Activated CD4-positive, alpha-beta memory T cell treated with anti-CD3 and anti-CD28 coated beads for 36 hours (primary cell): ENCODE results near the gene CCL1. TPM values are rescaled to one million over a fixed set of nuclear protein-coding genes. Genes with fewer than 3 reads are reported as not detected.

Source experiments
- CTCF ChIA-PET: fragments of 350-600 bp; sonication (Branson Sonifier 250); formaldehyde crosslinking; loops from one replicate; lab custom pipeline; 2021; ENCODE audit warnings: antibody characterized with exemption, inconsistent platforms; lab: Charles Lee
- POLR2A ChIA-PET: fragments of 350-600 bp; sonication (Branson Sonifier 250); formaldehyde crosslinking; loops from one replicate; lab custom pipeline; 2021; ENCODE audit warnings: antibody characterized with exemption; lab: Charles Lee
- DNase-seq: peaks from one replicate; pipeline ENCODE4 v3.0.0-alpha.2; 2020
- H3K27ac Mint-ChIP-seq: one replicate; pipeline ENCODE4 v1.8.0; 2021; ENCODE audit warnings: mixed read lengths
- H3K27me3 Mint-ChIP-seq: one replicate; pipeline ENCODE4 v1.8.0; 2021; ENCODE audit warnings: mixed read lengths
- H3K36me3 Mint-ChIP-seq: one replicate; pipeline ENCODE4 v1.8.0; 2021; ENCODE audit warnings: mixed read lengths
- H3K4me1 Mint-ChIP-seq: one replicate; pipeline ENCODE4 v1.8.0; 2021; ENCODE audit warnings: low read depth, mixed read lengths
- H3K4me3 Mint-ChIP-seq: one replicate; pipeline ENCODE4 v1.8.0; 2021; ENCODE audit warnings: mild to moderate bottlenecking, mixed read lengths
- H3K9me3 Mint-ChIP-seq: one replicate; pipeline ENCODE4 v1.8.0; 2021; ENCODE audit warnings: mixed read lengths
- intact Hi-C: fragments of 100-400 bp; cut with micrococcal nuclease; formaldehyde crosslinking; loops from one replicate; pipeline ENCODE4 v1.15.1; 2023
- total RNA-seq, 2 experiments: library from RNA; stranded (reverse); gene quantifications; one replicate each; pipeline ENCODE4 v1.2.3, GENCODE V29; 2021

Gene CCL1
- total RNA-seq, 2 experiments from 2014 or later: 0.44 to 0.67 TPM

DNA sequence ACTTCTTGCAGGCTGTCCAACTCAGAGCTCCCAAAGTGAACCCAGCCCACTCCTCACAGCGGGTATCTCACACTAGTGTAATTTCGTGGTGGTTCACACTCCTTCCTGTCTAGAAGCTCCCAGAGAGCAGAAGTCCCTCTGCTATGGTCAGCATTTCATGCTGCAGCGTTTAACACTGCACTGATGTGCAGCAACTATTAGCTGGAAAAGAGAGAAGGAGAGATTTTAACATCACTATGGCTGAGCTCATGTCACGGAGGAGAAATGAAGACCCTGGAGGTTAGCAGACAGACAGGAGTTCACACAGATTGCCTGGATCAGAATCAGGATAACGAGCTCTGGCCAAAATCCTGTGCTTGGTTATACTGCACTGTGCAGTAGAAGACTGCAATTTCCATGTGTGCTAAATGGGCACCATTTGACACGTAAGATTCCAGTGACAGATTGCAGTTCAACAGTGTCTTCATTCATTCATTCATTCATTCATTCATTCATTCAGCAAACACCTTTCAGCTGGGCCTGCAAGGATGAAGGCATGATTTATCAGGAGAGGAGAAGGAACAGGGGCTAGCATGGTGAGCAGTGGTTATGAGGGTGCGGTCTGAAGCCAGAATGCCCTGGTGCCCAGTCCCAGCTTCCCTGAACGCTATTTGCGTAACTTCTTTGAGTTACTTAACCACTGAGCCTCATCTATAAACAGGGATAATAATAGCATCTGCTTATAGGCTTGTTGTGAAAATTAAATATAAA, 5.3 kb upstream of the CCL1 start:
- intact Hi-C loops: no loop called here
- H3K4me1 Mint-ChIP-seq: peaks cover 15% of the 10 kb centered on the region
- DNase-seq: no peak
- ChIA-PET POLR2A (interaction anchor here (1.5 kb wide), 1 partner anchor 9 kb away, joined by 4 read pairs; no protein-coding TSS in a partner anchor), CTCF (interaction anchor here (0.9 to 5.7 kb wide), 3 partner anchors 7 to 168 kb away, joined by 4 to 46 read pairs (median 15); partner anchors contain the start of gene CCL1)
- H3K27ac Mint-ChIP-seq: no peak overlapping the region
- no peaks in the 10 kb centered on the region for H3K9me3 Mint-ChIP-seq
- H3K36me3 Mint-ChIP-seq: no peaks in the 10 kb centered on the region
- H3K4me3 Mint-ChIP-seq: no peak overlapping the region
- H3K27me3 Mint-ChIP-seq: peaks cover 13% of the 10 kb centered on the region

DNA sequence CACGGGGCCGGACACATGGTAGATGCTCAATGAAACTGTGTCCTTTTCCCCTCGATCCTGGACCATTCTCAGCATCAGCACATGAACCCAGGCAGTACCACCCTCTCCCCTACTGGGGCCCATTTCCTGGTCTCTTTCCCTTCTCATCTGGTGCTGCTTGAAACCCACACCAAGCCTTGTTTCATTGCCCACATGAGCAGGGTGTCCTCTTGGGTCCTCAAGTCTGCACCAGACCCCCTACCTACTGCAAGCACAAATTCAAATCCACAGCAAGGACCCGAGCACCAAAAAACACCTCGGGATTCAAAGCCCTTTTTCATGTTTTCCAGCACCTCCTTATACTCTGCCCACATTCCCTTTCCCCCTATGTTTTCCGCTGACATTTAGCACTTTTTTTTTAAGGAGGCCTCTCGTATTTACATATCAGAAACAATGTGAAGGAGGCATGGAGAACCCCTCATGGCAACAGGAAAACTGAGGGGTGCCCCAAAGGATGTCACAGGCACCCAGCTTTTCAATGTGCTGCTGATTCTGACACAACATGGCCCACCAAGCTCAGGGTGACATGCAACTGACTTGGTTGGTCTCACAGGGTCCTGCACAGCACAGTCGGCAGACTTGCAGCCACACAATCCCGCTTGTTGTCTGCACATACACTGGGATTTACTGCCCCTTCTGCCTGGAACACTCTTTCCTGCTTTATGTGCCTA, 4.6 kb upstream of the CCL1 start:
- intact Hi-C loops: no loop called here
- CTCF ChIA-PET: interaction anchor here (3.7 kb wide), 1 partner anchor 167 kb away, joined by 15 read pairs; no protein-coding TSS in a partner anchor
- H3K36me3 Mint-ChIP-seq: no peaks in the 10 kb centered on the region

DNA sequence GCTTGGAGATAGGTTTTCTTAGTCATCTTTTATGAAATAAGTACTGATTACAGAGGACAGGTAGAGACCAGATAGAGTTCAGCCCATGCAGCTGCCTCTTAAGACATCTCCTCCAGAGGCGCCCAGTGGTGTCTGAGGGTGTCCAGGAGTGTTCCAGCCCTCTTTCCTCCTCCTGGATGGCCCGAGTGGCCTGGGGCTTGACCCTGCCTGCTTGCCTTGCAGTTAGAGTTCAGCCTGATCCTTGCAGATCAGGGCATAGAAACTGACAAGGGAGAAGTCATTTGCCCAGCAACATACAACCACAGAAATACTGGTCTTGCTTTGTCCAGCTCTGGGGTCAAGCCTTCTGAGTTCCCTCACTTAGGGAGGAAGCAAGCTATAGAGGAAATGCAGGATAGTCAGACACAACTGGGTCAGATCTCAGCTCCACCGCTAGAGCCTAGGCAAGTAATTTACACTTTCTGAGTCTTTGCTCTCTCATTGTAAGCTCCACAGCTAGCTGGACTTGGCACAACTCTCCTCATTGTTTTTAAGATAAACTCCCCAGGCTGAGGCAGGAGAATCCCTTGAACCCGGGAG, 3.6 kb upstream of the CCL1 start:
- intact Hi-C loops: no loop called here
- Mint-ChIP-seq H3K4me3 (no peak overlapping the region), H3K4me1 (peaks cover 15% of the 10 kb centered on the region), H3K9me3 (no peaks in the 10 kb centered on the region), H3K36me3 (no peaks in the 10 kb centered on the region), H3K27me3 (peaks cover 21% of the 10 kb centered on the region), H3K27ac (no peak overlapping the region)
- ChIA-PET CTCF (interaction anchor here (1.0 to 1.1 kb wide), 2 partner anchors 54 to 165 kb away, joined by 3 to 4 read pairs; no protein-coding TSS in a partner anchor), POLR2A (no interaction called here)
- DNase-seq: no peak

More for the DNA sequence above, 4.6 kb upstream of the CCL1 start:
- no peak for DNase-seq
- H3K4me3 Mint-ChIP-seq: no peak overlapping the region
- H3K9me3 Mint-ChIP-seq: no peaks in the 10 kb centered on the region
- no peak overlapping the region for H3K27ac Mint-ChIP-seq
- POLR2A ChIA-PET: interaction anchor here (1.5 kb wide), 1 partner anchor 10 kb away, joined by 4 read pairs; no protein-coding TSS in a partner anchor
- H3K4me1 Mint-ChIP-seq: peaks cover 15% of the 10 kb centered on the region
- peaks cover 18% of the 10 kb centered on the region for H3K27me3 Mint-ChIP-seq

DNA sequence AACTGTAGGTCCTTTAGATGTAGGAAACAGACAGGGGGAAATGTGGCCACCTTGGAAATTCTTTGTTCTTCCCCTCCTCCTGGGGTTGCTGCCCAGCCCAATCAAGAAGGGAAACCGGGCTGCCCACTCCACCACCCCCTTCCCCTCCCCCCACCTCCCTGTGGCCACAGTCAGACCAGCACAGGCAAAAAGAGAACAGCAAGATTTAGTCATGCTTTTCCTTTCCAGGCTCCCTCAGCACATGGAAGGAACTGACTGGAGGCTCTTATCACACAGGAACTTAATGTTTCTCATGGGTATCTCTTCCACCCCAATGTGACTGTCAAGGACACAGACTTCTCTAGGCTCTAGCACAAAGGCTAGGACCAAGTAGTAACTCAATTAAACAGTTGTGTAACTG, 3.0 kb upstream of the CCL1 start:
- H3K36me3 Mint-ChIP-seq: no peaks in the 10 kb centered on the region
- DNase-seq: no peak
- no peak overlapping the region for H3K4me3 Mint-ChIP-seq
- H3K27ac Mint-ChIP-seq: no peak overlapping the region
- peaks cover 21% of the 10 kb centered on the region for H3K27me3 Mint-ChIP-seq
- no peaks in the 10 kb centered on the region for H3K9me3 Mint-ChIP-seq
- ChIA-PET POLR2A (no interaction called here), CTCF (interaction anchor here (1.0 to 1.1 kb wide), 2 partner anchors 54 to 164 kb away, joined by 3 to 4 read pairs; no protein-coding TSS in a partner anchor)
- peaks cover 12% of the 10 kb centered on the region for H3K4me1 Mint-ChIP-seq
- intact Hi-C loops: no loop called here

DNA sequence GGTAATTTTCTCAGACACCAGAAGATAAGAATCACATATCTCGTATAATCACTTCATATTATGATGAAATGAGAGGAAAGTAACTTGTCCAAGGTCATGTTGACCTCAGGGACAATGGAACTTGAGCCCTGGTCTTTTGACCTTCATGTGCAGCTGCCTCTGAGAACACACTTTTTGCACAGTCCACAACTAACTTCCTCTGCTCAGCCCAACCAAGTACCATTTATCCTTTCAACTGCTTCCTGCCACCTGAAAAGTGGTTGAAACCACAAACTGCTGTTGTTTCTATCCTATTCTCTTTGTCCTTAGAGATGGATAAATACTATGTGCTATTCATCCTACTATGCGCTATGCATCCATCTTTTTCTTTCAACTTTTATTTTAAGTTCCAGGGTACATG, 2.3 kb upstream of the CCL1 start:
- POLR2A ChIA-PET: no interaction called here
- H3K9me3 Mint-ChIP-seq: no peaks in the 10 kb centered on the region
- no peak overlapping the region for H3K27ac Mint-ChIP-seq
- CTCF ChIA-PET: interaction anchor here (12.7 kb wide), 1 partner anchor 163 kb away, joined by 358 read pairs; no protein-coding TSS in a partner anchor
- H3K4me3 Mint-ChIP-seq: no peak overlapping the region
- no peak for DNase-seq
- H3K36me3 Mint-ChIP-seq: no peaks in the 10 kb centered on the region
- H3K27me3 Mint-ChIP-seq: peaks cover 23% of the 10 kb centered on the region
- H3K4me1 Mint-ChIP-seq: peaks cover 7% of the 10 kb centered on the region
- intact Hi-C loops: no loop called here

DNA sequence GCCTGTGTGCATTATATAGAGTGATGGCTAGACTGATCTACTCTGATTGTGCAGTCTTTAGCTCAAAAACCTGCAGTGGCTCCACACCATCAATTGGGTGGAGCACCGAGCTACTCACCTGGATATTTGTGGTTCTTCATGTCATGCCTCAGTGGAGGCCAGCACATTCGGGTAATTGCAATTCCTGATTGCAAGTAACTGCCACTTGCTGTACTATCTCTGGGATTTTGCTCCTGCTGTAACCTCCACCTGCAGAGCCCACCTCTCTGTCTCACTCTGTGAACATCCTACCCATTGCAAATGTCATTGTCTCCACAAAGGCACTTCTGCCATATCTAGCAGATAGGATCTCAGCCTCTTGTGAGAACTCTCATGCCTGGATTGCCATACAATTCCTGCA, 1.7 kb upstream of the CCL1 start:
- intact Hi-C loops: no loop called here
- Mint-ChIP-seq H3K4me3 (no peak overlapping the region), H3K9me3 (no peaks in the 10 kb centered on the region), H3K36me3 (no peaks in the 10 kb centered on the region), H3K27ac (no peak overlapping the region), H3K4me1 (peaks cover 7% of the 10 kb centered on the region), H3K27me3 (peaks cover 23% of the 10 kb centered on the region)
- ChIA-PET POLR2A (no interaction called here), CTCF (interaction anchor here (1.0 to 12.7 kb wide), 2 partner anchors 10 to 162 kb away, joined by 3 to 358 read pairs; no protein-coding TSS in a partner anchor)
- DNase-seq: no peak

DNA sequence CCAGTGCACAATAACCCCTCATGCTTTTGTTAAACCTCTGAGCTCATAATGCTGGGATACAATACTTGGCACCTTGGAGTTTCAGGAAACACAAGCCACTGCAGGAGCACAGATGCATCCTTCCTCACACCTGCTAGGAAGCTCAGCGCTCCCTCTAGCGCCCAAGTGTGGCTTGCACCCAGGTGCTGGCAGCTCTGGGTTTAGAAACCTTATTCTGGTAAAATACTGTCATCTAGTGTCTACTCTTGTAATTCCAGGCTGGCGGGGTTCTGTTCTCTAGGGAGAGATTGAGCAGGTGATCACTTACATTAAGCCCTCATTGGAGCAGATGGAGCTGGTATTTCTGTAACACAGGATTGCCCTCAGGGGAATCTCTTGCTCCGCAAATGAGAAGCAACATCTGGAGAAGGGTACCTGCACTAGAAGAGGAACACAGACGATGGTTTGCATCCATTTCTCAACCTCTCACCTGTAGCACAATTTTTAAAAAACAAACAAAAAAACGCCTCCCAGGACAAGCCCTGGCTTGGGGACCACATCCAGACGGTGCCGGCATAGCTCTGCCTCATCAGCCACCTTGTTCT, 1.5 kb downstream of the CCL1 start:
- Mint-ChIP-seq H3K27me3 (peaks cover 26% of the 10 kb centered on the region), H3K9me3 (no peaks in the 10 kb centered on the region), H3K4me1 (peaks cover 7% of the 10 kb centered on the region), H3K4me3 (no peak overlapping the region), H3K36me3 (no peaks in the 10 kb centered on the region), H3K27ac (no peak overlapping the region)
- intact Hi-C loops: loop anchor here (1.0 kb wide), 1 partner anchor 161 kb away; no protein-coding TSS in a partner anchor
- POLR2A ChIA-PET: interaction anchor here (3.5 kb wide), 1 partner anchor 160 kb away, joined by 18 read pairs; no protein-coding TSS in a partner anchor
- DNase-seq: peak; percentile 85
- CTCF ChIA-PET: interaction anchor here (0.7 to 12.7 kb wide), 59 partner anchors 9 to 757 kb away, joined by 3 to 358 read pairs (median 4); partner anchors contain the start of genes CCL7 and CCL8

DNA sequence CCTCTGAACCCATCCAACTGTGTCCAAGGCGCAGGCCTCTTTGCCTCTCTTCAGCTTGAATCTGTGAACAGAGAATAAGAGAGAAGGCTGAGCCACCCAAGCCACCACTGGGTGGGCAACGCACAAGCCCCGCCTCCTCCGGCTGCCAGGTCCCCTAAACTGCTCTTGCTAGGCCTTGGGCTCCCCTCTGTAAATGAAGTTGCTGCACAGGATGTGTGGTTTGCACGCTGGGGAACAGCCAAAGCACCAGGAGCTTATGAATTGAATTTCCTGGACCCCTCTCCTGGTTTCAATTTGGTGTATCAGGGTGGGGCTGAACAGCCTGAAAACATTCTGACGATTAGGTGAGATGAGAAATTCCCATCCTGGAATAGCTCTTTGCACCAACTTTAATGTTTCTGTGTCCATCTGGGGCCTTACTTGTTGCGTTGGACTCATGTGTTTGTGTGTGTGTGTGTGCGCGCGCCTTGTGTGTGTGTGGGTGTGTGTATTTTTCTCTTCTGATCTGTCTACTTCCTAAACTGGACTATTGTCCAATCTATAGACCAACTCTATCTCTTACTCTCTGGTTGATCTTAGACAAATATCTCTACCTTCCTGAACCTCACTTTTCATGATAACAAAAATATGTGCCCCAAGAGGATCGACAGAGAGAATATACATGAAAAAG, 2.3 kb downstream of the CCL1 start:
- peaks cover 7% of the 10 kb centered on the region for H3K4me1 Mint-ChIP-seq
- no peaks in the 10 kb centered on the region for H3K36me3 Mint-ChIP-seq
- H3K27ac Mint-ChIP-seq: no peak overlapping the region
- POLR2A ChIA-PET: interaction anchor here (3.5 kb wide), 1 partner anchor 159 kb away, joined by 18 read pairs; no protein-coding TSS in a partner anchor
- peaks cover 26% of the 10 kb centered on the region for H3K27me3 Mint-ChIP-seq
- CTCF ChIA-PET: interaction anchor here (0.7 to 12.7 kb wide), 50 partner anchors 8 to 758 kb away, joined by 3 to 358 read pairs (median 5); partner anchors contain the start of genes CCL7 and CCL8
- DNase-seq: no peak
- H3K4me3 Mint-ChIP-seq: no peak overlapping the region
- intact Hi-C loops: loop anchor here (1.0 kb wide), 1 partner anchor 160 kb away; no protein-coding TSS in a partner anchor
- H3K9me3 Mint-ChIP-seq: no peaks in the 10 kb centered on the region

DNA sequence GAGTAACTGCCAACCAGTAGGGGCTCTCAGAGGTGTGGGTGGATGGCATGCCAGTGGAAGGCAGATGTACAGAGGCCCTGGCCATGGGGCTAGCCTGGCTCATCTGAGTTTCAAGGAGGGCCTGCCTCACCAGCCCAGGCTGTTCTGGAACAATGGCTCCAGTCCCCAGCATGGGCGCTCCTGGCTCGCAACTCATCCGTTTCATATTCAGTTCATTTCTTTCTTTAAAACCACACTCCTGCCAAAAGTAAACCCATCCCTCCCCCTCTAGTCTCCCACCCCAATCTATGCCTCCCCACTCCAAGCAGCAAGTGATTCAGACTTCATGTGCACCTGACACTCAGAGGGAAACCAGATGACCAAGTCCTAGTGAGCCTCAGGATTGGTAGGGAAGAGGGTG, 4.4 kb downstream of the CCL1 start:
- H3K4me1 Mint-ChIP-seq: no peaks in the 10 kb centered on the region
- no peak overlapping the region for H3K27ac Mint-ChIP-seq
- peaks cover 18% of the 10 kb centered on the region for H3K27me3 Mint-ChIP-seq
- CTCF ChIA-PET: interaction anchor here (12.7 kb wide), 1 partner anchor 156 kb away, joined by 358 read pairs; no protein-coding TSS in a partner anchor
- intact Hi-C loops: no loop called here
- H3K36me3 Mint-ChIP-seq: no peaks in the 10 kb centered on the region
- DNase-seq: no peak
- POLR2A ChIA-PET: no interaction called here
- H3K9me3 Mint-ChIP-seq: peaks cover 3% of the 10 kb centered on the region
- H3K4me3 Mint-ChIP-seq: no peak overlapping the region

DNA sequence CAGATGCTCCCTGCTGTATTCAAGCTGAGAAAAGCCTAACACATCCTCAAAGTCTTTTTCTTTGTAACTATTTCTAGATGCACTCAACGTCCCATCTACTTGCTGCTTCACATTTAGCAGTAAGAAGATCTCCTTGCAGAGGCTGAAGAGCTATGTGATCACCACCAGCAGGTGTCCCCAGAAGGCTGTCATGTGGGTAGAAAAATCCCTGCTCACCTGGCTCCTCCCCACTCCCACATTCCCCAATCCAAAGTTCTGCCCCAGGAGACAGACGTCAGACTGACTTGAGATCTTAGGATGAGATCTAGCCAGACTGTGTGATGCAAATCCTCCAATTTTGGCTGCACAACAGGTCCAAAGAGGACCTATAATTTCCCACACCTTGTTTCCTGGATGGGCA, 5.6 kb downstream of the CCL1 start:
- Mint-ChIP-seq H3K27me3 (peaks cover 16% of the 10 kb centered on the region), H3K9me3 (peaks cover 4% of the 10 kb centered on the region), H3K27ac (no peak overlapping the region), H3K4me3 (no peak overlapping the region), H3K36me3 (no peaks in the 10 kb centered on the region), H3K4me1 (no peaks in the 10 kb centered on the region)
- intact Hi-C loops: no loop called here
- ChIA-PET POLR2A (no interaction called here), CTCF (interaction anchor here (1.2 to 12.7 kb wide), 2 partner anchors 35 to 155 kb away, joined by 3 to 358 read pairs; no protein-coding TSS in a partner anchor)
- DNase-seq: no peak

DNA sequence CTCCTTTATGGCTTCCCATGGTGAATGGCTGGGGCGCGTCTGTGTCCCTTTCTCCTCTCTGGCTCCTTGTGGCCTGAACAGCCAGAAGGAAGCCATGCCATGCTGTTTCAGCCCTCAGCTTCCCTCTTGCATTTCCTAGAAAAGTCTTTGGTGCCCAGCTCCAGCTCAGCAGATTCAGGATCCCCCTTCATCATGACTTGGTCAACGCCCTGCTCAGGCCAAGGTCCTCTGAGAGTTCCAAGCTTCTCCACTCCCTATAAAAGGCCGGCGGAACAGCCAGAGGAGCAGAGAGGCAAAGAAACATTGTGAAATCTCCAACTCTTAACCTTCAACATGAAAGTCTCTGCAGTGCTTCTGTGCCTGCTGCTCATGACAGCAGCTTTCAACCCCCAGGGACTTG, 6.8 kb downstream of the CCL1 start, which contains the start of gene CCL13:
TSS of gene CCL13 (plus strand) at position 287 of the 400 bp plus-strand sequence. CDS start at position 334, 47 bp downstream.
- ChIA-PET CTCF (interaction anchor here (1.2 to 12.7 kb wide), 2 partner anchors 36 to 154 kb away, joined by 3 to 358 read pairs; no protein-coding TSS in a partner anchor), POLR2A (no interaction called here)
- H3K27me3 Mint-ChIP-seq: peaks cover 17% of the 10 kb centered on the region
- no peaks in the 10 kb centered on the region for H3K36me3 Mint-ChIP-seq
- no peaks in the 10 kb centered on the region for H3K4me1 Mint-ChIP-seq
- DNase-seq: no peak
- no peak within 1 kb of the TSS for H3K27ac Mint-ChIP-seq
- peaks cover 4% of the 10 kb centered on the region for H3K9me3 Mint-ChIP-seq
- intact Hi-C loops: no loop called here
- no peak within 1 kb of the TSS for H3K4me3 Mint-ChIP-seq
